ENCODE measurements around the gene NBEA. TPM values are rescaled to one million over a fixed set of nuclear protein-coding genes. Genes with fewer than 3 reads are reported as not detected.

Gene NBEA
- total RNA-seq, 4 donors from 2014 or later, result 21.5 to 60.4 (median 27.9) TPM

- no peak overlapping the region for H3K27ac ChIP-seq
- no peak overlapping the region for H3K4me3 ChIP-seq (replicated peaks in 1 of 3)
- TF ChIP-seq POLR2A (IDR thresholded peaks at IDR 0.05) (no peak), CTCF (IDR thresholded peaks at IDR 0.05) (no peak)
- H3K9me3 ChIP-seq, result no peaks in the 10 kb centered on the region
- no peaks in the 10 kb centered on the region for H3K27me3 ChIP-seq
- WGBS, 2 donors, result 85 to 94% methylated on average over 1 of the region's 1 CpG
- H3K4me1 ChIP-seq, result no peaks in the 10 kb centered on the region
- H3K36me3 ChIP-seq, result no peaks in the 10 kb centered on the region
- intact Hi-C loops (cut with DNase I), result no loop called here
- no peak for DNase-seq
Measured at GRCh38 chr13:35354882-35355281, 412.8 kb downstream of the NBEA start.

- intact Hi-C loops (cut with DNase I), result no loop called here
- Histone ChIP-seq H3K9me3 (no peaks in the 10 kb centered on the region), H3K4me1 (no peaks in the 10 kb centered on the region), H3K27me3 (no peaks in the 10 kb centered on the region), H3K36me3 (no peaks in the 10 kb centered on the region), H3K27ac (no peak overlapping the region), H3K4me3 (replicated peaks in 1 of 3) (no peak overlapping the region)
- 79 to 85% methylated on average over 2 of the region's 2 CpGs for WGBS, 2 donors
- TF ChIP-seq CTCF (IDR thresholded peaks at IDR 0.05), result no peak
- TF ChIP-seq POLR2A (IDR thresholded peaks at IDR 0.05), result no peak
- DNase-seq, result no peak
Measured at GRCh38 chr13:35356572-35356971, 414.5 kb downstream of the NBEA start.

- no peak for TF ChIP-seq CTCF (IDR thresholded peaks at IDR 0.05)
- no peak for TF ChIP-seq POLR2A (IDR thresholded peaks at IDR 0.05)
- WGBS, 2 donors, result 80 to 98% methylated on average over 1 of the region's 1 CpG
- Histone ChIP-seq H3K4me1 (no peaks in the 10 kb centered on the region), H3K4me3 (replicated peaks in 1 of 3) (no peak overlapping the region), H3K27ac (no peak overlapping the region), H3K9me3 (no peaks in the 10 kb centered on the region), H3K27me3 (no peaks in the 10 kb centered on the region), H3K36me3 (no peaks in the 10 kb centered on the region)
- no peak for DNase-seq
- intact Hi-C loops (cut with DNase I), result no loop called here
Measured at GRCh38 chr13:35365883-35366282, 423.8 kb downstream of the NBEA start.

GRCh38 chr13:35367586-35367985 lies 425.5 kb downstream of the NBEA start:
- no peaks in the 10 kb centered on the region for H3K36me3 ChIP-seq
- no peaks in the 10 kb centered on the region for H3K9me3 ChIP-seq
- no peak for DNase-seq
- H3K27me3 ChIP-seq, result no peaks in the 10 kb centered on the region
- H3K27ac ChIP-seq, result no peak overlapping the region
- H3K4me3 ChIP-seq (replicated peaks in 1 of 3), result no peak overlapping the region
- intact Hi-C loops (cut with DNase I), result no loop called here
- 89 to 94% methylated on average over 2 of the region's 2 CpGs for WGBS, 2 donors
- H3K4me1 ChIP-seq, result no peaks in the 10 kb centered on the region
- TF ChIP-seq POLR2A (IDR thresholded peaks at IDR 0.05) (no peak), CTCF (IDR thresholded peaks at IDR 0.05) (no peak)

- Histone ChIP-seq H3K27ac (no peak overlapping the region), H3K36me3 (no peaks in the 10 kb centered on the region), H3K27me3 (no peaks in the 10 kb centered on the region), H3K4me1 (no peaks in the 10 kb centered on the region), H3K4me3 (replicated peaks in 1 of 3) (no peak overlapping the region), H3K9me3 (no peaks in the 10 kb centered on the region)
- TF ChIP-seq POLR2A (IDR thresholded peaks at IDR 0.05) (no peak), CTCF (IDR thresholded peaks at IDR 0.05) (no peak)
- DNase-seq, result no peak
- intact Hi-C loops (cut with DNase I), result no loop called here
Measured at GRCh38 chr13:35378939-35379338, 436.9 kb downstream of the NBEA start.

Data from thyroid gland (tissue), 4 donors.